Esophagus squamous epithelium (tissue), 4 donors: ENCODE results near the gene PLEKHA6.

ENCODE experiments used
- POLR2A ChIP-seq, 4 donors: fragments of 450-650 bp; IDR thresholded peaks; one replicate each; pipeline ENCODE4 v1.6.1; 2017; ENCODE audit warnings: antibody characterized with exemption in 4 of 4, mild to moderate bottlenecking in 4 of 4, moderate library complexity in 3 of 4
- TF ChIP-seq, protein P1 (sequence below), 6 experiments: fragments of 450-650 bp in 4 of 6; fragments of 200-600 bp in 2 of 6; sonication (generic) in 2 of 6; IDR thresholded peaks; one replicate each; pipeline ENCODE4 v1.5.1; 2016 to 2019; ENCODE audit warnings: antibody characterized with exemption in 6 of 6, mild to moderate bottlenecking in 4 of 6, moderate library complexity in 4 of 6

DNA sequence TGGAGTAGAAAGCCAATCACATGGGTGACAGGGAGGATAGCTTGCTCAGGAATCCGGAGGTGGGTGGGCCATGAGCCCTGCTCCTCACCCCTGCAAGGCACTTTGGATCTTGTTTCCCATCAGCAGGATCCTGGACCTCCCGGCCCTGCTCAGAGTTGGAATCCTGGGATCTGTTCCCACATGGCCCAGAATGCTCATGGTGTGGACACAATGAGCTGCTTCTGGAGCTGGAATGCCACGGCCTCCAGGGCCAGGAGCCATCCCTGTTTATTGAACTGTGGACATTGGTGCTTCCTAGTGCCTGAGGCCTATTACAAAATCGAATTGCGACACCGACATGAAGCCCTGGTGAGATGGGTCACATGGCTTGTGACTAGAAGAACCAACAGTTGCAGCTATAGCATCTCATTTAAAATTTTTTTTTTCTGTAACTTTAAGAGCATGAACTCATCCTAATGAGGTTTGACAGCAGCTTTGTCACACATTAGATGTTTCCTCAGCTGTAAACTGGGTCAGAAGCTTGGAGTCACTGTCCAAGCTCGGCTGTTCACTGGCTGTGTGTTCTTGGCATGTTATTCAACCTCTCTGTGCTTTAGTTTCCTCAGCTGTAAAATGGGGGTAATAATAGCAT, 105.6 kb downstream of the PLEKHA6 start:
- TF ChIP-seq, protein P1, sequence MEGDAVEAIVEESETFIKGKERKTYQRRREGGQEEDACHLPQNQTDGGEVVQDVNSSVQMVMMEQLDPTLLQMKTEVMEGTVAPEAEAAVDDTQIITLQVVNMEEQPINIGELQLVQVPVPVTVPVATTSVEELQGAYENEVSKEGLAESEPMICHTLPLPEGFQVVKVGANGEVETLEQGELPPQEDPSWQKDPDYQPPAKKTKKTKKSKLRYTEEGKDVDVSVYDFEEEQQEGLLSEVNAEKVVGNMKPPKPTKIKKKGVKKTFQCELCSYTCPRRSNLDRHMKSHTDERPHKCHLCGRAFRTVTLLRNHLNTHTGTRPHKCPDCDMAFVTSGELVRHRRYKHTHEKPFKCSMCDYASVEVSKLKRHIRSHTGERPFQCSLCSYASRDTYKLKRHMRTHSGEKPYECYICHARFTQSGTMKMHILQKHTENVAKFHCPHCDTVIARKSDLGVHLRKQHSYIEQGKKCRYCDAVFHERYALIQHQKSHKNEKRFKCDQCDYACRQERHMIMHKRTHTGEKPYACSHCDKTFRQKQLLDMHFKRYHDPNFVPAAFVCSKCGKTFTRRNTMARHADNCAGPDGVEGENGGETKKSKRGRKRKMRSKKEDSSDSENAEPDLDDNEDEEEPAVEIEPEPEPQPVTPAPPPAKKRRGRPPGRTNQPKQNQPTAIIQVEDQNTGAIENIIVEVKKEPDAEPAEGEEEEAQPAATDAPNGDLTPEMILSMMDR (IDR thresholded peaks at IDR 0.05): no peak
- TF ChIP-seq POLR2A (IDR thresholded peaks at IDR 0.05): no peak
